HG03097 (cell line): Measurements from ENCODE around the gene SUSD5.

Experiments
- ATAC-seq: cut with Tn5 transposase; IDR thresholded peaks from one replicate; pipeline ENCODE4 v1.9.1; 2021; ENCODE audit not compliant: unreplicated experiment, low FRiP score

Gene SUSD5

GRCh38 chr3:33218446-33219174, at the start of gene SUSD5:
SUSD5 (minus strand) TSS chr3:33218810; CDS start chr3:33218797, 13 bp downstream.
- no peak for ATAC-seq

GRCh38 chr3:33260104-33260503, 41.5 kb upstream of the SUSD5 start:
- no peak for ATAC-seq

GRCh38 chr3:33256249-33256648, 37.6 kb upstream of the SUSD5 start:
- ATAC-seq = no peak

- ATAC-seq = no peak
These were observed 32.1 kb upstream of the SUSD5 start for GRCh38 chr3:33250712-33251111.

- no peak for ATAC-seq
These were observed 28.2 kb upstream of the SUSD5 start for GRCh38 chr3:33246786-33247185.

- ATAC-seq = no peak
These were observed 21.7 kb upstream of the SUSD5 start for GRCh38 chr3:33240261-33240660.

GRCh38 chr3:33238923-33239322, 20.3 kb upstream of the SUSD5 start:
- ATAC-seq = no peak

GRCh38 chr3:33237439-33237838, 18.8 kb upstream of the SUSD5 start:
- no peak for ATAC-seq

GRCh38 chr3:33236005-33236404, 17.4 kb upstream of the SUSD5 start:
- ATAC-seq = no peak

GRCh38 chr3:33233884-33234283, 15.3 kb upstream of the SUSD5 start:
- ATAC-seq = no peak

GRCh38 chr3:33231756-33232465, 13.3 kb upstream of the SUSD5 start:
- no peak for ATAC-seq

- ATAC-seq = no peak
These were observed 11.3 kb upstream of the SUSD5 start for GRCh38 chr3:33229947-33230346.

- ATAC-seq = no peak
These were observed 10.5 kb upstream of the SUSD5 start for GRCh38 chr3:33229066-33229465.

- no peak for ATAC-seq
These were observed 2.6 kb upstream of the SUSD5 start for GRCh38 chr3:33221241-33221640.

GRCh38 chr3:33219175-33219487, 521 bp upstream of the SUSD5 start:
- ATAC-seq = no peak

GRCh38 chr3:33217866-33218445, 654 bp downstream of the SUSD5 start:
- ATAC-seq = no peak

- ATAC-seq = no peak
These were observed 2.9 kb downstream of the SUSD5 start for GRCh38 chr3:33215739-33216138.

- ATAC-seq = no peak
These were observed 6.2 kb downstream of the SUSD5 start for GRCh38 chr3:33212406-33212805.

- no peak for ATAC-seq
These were observed 7.2 kb downstream of the SUSD5 start for GRCh38 chr3:33211444-33211843.

- no peak for ATAC-seq
These were observed 9.3 kb downstream of the SUSD5 start for GRCh38 chr3:33209357-33209756.

GRCh38 chr3:33202711-33203457, 15.7 kb downstream of the SUSD5 start:
- no peak for ATAC-seq
